Nephron progenitor cell (in vitro differentiated cells): ENCODE measurements around the gene RASA4.
"Not testable (repeated sequence)": the region's sequence is repeated elsewhere in the genome, so short reads cannot be mapped to it uniquely, and the experiment has no call there.

Experiments used
- DNase-seq: peaks from one replicate; pipeline ENCODE4 v3.0.0; 2021
- H3K27ac Mint-ChIP-seq: 2 replicates; pipeline ENCODE4 v1.8.0; 2021; ENCODE audit warnings: mild to moderate bottlenecking, moderate library complexity, mixed read lengths
- H3K27me3 Mint-ChIP-seq: 2 replicates; pipeline ENCODE4 v1.8.0; 2021; ENCODE audit warnings: mild to moderate bottlenecking, low read depth, mixed read lengths; ENCODE audit not compliant: poor library complexity
- H3K36me3 Mint-ChIP-seq: 2 replicates; pipeline ENCODE4 v1.8.0; 2021; ENCODE audit warnings: low read depth, mixed read lengths
- H3K4me1 Mint-ChIP-seq: 2 replicates; pipeline ENCODE4 v1.8.0; 2021; ENCODE audit warnings: mixed read lengths
- H3K4me3 Mint-ChIP-seq: 2 replicates; pipeline ENCODE4 v1.8.0; 2021; ENCODE audit warnings: mild to moderate bottlenecking, moderate library complexity, mixed read lengths
- H3K9me3 Mint-ChIP-seq: 2 replicates; pipeline ENCODE4 v1.8.0; 2021; ENCODE audit warnings: mild to moderate bottlenecking, moderate library complexity, mixed read lengths

RASA4 gene

DNA sequence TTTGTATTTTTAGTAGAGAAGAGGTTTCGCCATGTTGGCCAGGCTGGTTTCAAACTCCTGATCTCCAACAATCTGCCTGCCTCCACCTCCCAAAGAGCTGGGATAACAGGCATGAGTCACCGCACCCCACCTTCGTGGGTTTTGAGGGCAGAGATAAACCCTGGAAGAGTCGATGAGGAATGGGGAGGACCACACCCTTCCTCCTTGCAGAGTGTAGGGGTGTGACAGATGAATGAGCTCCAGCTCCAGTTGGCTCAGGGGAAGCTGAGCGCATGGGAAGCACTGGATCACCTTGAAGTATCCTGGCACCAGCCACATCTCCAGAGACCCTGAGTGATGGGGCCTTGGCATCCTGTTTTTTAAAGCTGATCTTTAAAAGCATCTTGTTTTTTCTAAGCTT is 33.1 kb downstream of the RASA4 start:
- H3K9me3 Mint-ChIP-seq, H3K27ac Mint-ChIP-seq: not testable (repeated sequence)

DNA sequence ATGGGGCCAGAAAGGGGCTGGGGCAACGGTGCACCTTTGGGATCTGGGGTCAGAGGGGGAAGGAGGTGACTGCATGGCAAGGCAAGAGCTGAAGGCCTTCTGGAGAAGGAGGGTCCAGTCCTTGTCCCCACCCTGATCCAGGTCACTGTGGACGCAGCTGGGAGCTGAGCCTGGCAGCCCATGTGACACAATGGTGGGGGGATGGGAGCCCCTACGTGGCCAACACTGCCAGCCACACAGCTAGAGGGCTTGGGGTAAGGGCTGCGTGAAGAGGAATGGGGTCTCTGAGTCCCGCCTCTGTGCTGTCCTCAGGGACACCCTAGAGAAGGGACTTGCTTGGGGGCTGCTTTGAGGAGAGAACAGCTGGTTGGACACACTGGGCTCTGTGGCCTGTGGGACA is 34.8 kb downstream of the RASA4 start:
- H3K9me3 Mint-ChIP-seq, H3K36me3 Mint-ChIP-seq, H3K4me3 Mint-ChIP-seq, H3K27ac Mint-ChIP-seq, DNase-seq, H3K4me1 Mint-ChIP-seq, H3K27me3 Mint-ChIP-seq: not testable (repeated sequence)

More for the DNA sequence above, 33.1 kb downstream of the RASA4 start:
- H3K36me3 Mint-ChIP-seq, H3K4me1 Mint-ChIP-seq, H3K4me3 Mint-ChIP-seq, H3K27me3 Mint-ChIP-seq, DNase-seq: not testable (repeated sequence)

- H3K9me3 Mint-ChIP-seq, H3K27me3 Mint-ChIP-seq, H3K36me3 Mint-ChIP-seq, DNase-seq, H3K4me3 Mint-ChIP-seq, H3K27ac Mint-ChIP-seq, H3K4me1 Mint-ChIP-seq: not testable (repeated sequence)
Measured at GRCh38 chr7:102578486-102578885, 38.1 kb downstream of the RASA4 start.

DNA sequence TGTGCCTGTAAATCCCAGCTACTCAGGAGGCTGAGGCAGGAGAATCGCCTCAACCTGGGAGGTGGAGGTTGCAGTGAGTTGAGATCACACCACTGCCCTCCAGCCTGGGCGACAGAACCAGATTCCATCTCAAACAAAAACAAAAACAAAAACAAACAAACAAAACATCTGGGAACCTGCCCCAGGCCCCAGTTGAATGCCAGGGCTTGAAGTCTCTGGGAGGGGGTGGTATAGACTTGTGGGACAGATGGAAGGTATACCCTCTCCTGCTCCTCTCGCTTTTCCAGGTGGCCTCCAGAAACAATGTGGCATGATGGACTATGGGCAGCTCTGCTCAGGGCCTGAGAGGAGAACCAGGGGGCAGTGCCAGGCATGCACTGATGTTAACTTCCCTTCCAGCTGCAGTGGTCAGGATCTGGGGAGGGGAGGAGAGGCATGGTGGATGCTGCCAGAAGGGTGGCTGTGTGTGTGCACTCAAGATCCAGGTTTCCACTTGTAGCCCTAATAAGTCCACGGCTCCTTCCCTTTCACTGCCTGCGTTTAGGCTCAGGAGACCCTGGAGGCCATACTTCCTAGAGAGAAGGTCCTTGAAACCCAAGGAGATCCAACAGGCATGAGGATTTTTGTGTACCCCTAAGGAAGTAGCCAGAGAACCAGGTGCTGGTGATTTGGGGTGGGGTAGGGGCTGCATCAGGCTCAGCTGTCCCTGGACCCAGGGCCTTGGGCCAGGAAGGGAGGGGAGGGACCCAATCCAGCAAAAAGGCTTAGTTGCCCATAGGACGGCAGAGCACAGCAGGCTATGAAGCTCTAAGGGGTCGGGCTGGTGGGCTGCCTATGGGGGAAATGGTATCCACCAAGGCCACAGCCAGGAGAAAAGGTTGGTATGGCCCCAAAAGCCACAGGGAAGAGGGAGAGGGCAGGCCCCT is 39.0 kb downstream of the RASA4 start:
- not testable (repeated sequence) for H3K4me1 Mint-ChIP-seq, DNase-seq, H3K9me3 Mint-ChIP-seq, H3K27me3 Mint-ChIP-seq, H3K36me3 Mint-ChIP-seq, H3K4me3 Mint-ChIP-seq, H3K27ac Mint-ChIP-seq

GRCh38 chr7:102576363-102576762 is 40.2 kb downstream of the RASA4 start:
- not testable (repeated sequence) for H3K4me3 Mint-ChIP-seq, H3K9me3 Mint-ChIP-seq, H3K27me3 Mint-ChIP-seq, DNase-seq, H3K4me1 Mint-ChIP-seq, H3K27ac Mint-ChIP-seq, H3K36me3 Mint-ChIP-seq

DNA sequence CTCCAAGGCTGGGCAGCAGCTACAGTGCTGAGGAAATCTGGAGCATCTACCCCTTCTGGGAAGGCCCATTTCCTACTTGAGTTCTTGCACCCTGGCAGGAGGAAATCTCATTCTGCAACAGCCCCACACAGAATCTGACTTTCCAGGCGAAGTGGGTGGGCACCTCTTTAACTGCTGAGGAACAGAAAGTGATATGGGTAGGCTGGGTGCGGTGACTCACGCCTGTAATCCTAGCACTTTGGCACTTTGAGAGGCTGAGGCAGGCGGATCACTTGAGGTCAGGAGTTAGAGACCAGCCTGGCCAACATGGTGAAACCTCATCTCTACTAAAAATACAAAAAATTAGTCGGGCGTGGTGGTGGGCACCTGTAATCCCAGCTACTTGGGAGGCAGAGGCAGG is 41.9 kb downstream of the RASA4 start:
- not testable (repeated sequence) for H3K27me3 Mint-ChIP-seq, H3K4me3 Mint-ChIP-seq, H3K27ac Mint-ChIP-seq, H3K4me1 Mint-ChIP-seq, H3K36me3 Mint-ChIP-seq, DNase-seq, H3K9me3 Mint-ChIP-seq

- not testable (repeated sequence) for H3K36me3 Mint-ChIP-seq, H3K27ac Mint-ChIP-seq, H3K4me1 Mint-ChIP-seq, H3K9me3 Mint-ChIP-seq, H3K27me3 Mint-ChIP-seq
- DNase-seq, result peak; percentile 90
- H3K4me3 Mint-ChIP-seq, result peak within 1 kb of the TSS; percentile 71
Measured at GRCh38 chr7:102572261-102573239, 44.0 kb downstream of the RASA4 start, which contains the start of gene POLR2J3. Gene POLR2J3 (minus strand): TSS chr7:102572583. CDS start chr7:102572521, 62 bp downstream.

DNA sequence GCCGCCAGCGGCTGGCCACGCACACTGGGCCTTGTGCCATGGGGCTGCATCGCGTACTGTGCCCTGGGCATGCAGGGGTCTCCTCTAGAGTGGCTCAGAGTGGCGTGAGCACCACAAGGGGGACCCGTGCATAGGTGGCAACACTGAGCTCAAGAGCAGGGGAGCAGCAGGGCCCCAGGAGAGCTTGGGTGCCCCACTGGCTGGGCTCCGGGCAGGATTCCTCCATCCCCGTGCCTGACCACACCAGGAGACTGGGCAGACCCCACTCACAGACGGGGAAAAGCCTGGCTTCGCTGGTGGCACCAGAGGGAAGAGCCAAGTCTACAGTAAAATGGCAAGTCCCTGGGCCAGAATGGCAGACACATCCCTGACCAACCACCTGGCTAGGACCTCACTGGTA is 47.9 kb downstream of the RASA4 start:
- not testable (repeated sequence) for H3K4me3 Mint-ChIP-seq, DNase-seq, H3K4me1 Mint-ChIP-seq, H3K27ac Mint-ChIP-seq, H3K9me3 Mint-ChIP-seq, H3K27me3 Mint-ChIP-seq, H3K36me3 Mint-ChIP-seq

- H3K4me1 Mint-ChIP-seq, H3K9me3 Mint-ChIP-seq, H3K36me3 Mint-ChIP-seq, H3K4me3 Mint-ChIP-seq, H3K27me3 Mint-ChIP-seq, DNase-seq, H3K27ac Mint-ChIP-seq: not testable (repeated sequence)
Measured at GRCh38 chr7:102550808-102551422, 65.6 kb downstream of the RASA4 start, which contains the start of gene SPDYE2. Gene SPDYE2 (plus strand): TSS chr7:102551226. CDS start chr7:102553256, 2,030 bp downstream.

GRCh38 chr7:102546353-102546752 is 70.2 kb downstream of the RASA4 start:
- not testable (repeated sequence) for H3K27ac Mint-ChIP-seq, H3K4me1 Mint-ChIP-seq, DNase-seq, H3K36me3 Mint-ChIP-seq, H3K4me3 Mint-ChIP-seq, H3K9me3 Mint-ChIP-seq, H3K27me3 Mint-ChIP-seq

DNA sequence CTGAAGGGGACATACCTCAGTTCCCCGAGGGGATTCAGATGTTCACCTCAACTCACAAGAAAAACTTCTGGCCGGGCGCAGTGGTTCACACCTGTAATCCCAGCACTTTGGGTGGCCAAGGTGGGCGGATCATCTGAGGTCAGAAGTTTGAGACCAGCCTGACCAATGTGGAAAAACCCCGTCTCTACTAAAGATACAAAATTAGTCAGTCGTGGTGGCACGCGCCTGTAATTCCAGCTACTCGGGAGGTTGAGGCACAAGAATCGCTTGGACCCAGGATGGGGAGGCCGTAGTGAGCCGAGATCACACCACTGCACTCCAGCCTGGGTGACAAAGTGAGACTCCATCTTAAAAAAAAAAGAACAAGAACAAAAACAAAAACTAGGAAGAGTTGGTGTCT is 71.3 kb downstream of the RASA4 start:
- not testable (repeated sequence) for H3K9me3 Mint-ChIP-seq, H3K4me3 Mint-ChIP-seq, H3K4me1 Mint-ChIP-seq, DNase-seq, H3K27ac Mint-ChIP-seq, H3K27me3 Mint-ChIP-seq, H3K36me3 Mint-ChIP-seq

DNA sequence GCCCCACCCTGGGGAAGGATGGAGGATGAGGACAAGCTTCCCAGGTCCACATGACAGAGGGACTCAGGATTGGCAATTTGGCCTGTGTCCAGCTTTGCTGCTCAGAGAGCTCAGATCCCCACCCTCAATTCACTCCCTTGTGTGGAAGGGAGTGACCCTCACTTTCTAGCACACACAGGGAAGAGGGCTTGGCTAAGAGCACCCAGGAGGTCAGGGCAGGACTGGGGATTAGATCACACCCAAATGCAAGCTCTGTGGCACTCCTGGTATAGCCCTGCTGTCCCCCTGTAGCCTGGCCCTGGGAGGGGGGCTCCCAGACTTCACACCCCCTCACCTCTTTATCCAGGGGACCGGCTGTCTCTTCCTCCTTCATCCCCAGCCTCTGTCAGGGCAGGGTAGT is 72.2 kb downstream of the RASA4 start:
- H3K27me3 Mint-ChIP-seq, H3K9me3 Mint-ChIP-seq, H3K4me3 Mint-ChIP-seq, H3K27ac Mint-ChIP-seq, DNase-seq, H3K4me1 Mint-ChIP-seq, H3K36me3 Mint-ChIP-seq: not testable (repeated sequence)

DNA sequence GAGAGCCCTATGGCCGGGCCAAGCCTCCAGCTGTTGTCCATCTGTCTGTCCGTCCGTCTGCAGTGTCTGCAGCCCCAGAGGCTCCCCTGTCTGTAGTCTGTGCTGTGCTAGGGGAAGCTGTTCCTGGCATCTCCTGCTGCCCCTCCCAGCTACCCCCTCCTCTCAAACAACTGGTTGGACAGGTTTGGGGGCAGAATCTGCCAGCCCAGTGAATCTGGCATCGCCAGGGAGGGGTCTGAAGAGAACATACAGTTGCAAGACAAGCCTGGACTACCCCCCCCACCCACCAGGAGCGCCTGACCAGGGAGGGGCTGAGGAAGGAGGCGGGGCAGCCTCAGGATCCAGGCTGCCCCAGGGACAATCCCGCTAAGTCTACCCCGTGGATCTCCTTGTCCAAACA is 73.0 kb downstream of the RASA4 start, which contains the start of gene UPK3BL2:
Gene UPK3BL2 (minus strand): TSS at position 101 of the 400 bp plus-strand sequence. CDS start 60 bp downstream, at position 41.
- not testable (repeated sequence) for DNase-seq, H3K9me3 Mint-ChIP-seq, H3K27me3 Mint-ChIP-seq, H3K4me3 Mint-ChIP-seq, H3K27ac Mint-ChIP-seq, H3K4me1 Mint-ChIP-seq, H3K36me3 Mint-ChIP-seq

DNA sequence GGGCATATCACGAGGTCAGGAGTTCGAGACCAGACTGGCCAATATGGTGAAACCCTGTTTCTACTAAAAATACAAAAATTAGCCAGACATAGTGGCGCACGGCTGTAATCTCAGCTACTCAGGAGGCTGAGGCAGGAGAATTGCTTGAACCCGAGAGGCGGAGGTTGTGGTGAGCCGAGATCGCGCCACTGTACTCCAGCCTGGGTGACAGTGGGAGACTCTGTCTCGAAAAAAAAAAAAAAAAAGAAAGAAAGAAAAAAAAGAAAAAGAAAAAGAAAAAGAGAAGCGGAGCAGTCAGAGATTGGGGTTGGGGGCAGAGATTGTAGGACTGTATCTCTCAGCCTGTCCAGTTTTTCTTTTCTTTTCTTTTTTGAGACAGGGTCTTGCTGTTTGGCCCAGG is 73.8 kb downstream of the RASA4 start:
- not testable (repeated sequence) for H3K27me3 Mint-ChIP-seq, H3K4me3 Mint-ChIP-seq, H3K4me1 Mint-ChIP-seq, DNase-seq, H3K27ac Mint-ChIP-seq, H3K36me3 Mint-ChIP-seq, H3K9me3 Mint-ChIP-seq
